Vagina (tissue), 2 donors: ENCODE data around the gene CHAMP1.

Source experiments
- CTCF ChIP-seq, 3 experiments: fragments of 450-650 bp in 2 of 3; fragments of 200-600 bp in 1 of 3; sonication (generic) in 1 of 3; IDR thresholded peaks; one replicate each; pipeline ENCODE4 v1.5.1; 2017 to 2019; ENCODE audit warnings: antibody characterized with exemption in 3 of 3, mild to moderate bottlenecking in 2 of 3, moderate library complexity in 2 of 3
- POLR2A ChIP-seq, 2 donors: fragments of 450-650 bp; IDR thresholded peaks; one replicate each; pipeline ENCODE4 v1.6.1; 2017; ENCODE audit warnings: antibody characterized with exemption in 2 of 2, mild to moderate bottlenecking in 2 of 2, moderate library complexity in 2 of 2

- TF ChIP-seq POLR2A (IDR thresholded peaks at IDR 0.05) (no peak), CTCF (IDR thresholded peaks at IDR 0.05) (no peak)
These were observed 11.4 kb downstream of the CHAMP1 start for GRCh38 chr13:114325729-114326128.
